GOT3 (cell line): Measurements from ENCODE around the gene TMEM106B.
"Not testable (repeated sequence)": the region's sequence is repeated elsewhere in the genome, so short reads cannot be mapped to it uniquely, and the experiment has no call there.

ENCODE experiments used
- DNase-seq: peaks from one replicate; lab custom pipeline; 2025; ENCODE audit warnings: mixed read lengths; lab: John Stamatoyannopoulos, UW

Gene TMEM106B

DNA sequence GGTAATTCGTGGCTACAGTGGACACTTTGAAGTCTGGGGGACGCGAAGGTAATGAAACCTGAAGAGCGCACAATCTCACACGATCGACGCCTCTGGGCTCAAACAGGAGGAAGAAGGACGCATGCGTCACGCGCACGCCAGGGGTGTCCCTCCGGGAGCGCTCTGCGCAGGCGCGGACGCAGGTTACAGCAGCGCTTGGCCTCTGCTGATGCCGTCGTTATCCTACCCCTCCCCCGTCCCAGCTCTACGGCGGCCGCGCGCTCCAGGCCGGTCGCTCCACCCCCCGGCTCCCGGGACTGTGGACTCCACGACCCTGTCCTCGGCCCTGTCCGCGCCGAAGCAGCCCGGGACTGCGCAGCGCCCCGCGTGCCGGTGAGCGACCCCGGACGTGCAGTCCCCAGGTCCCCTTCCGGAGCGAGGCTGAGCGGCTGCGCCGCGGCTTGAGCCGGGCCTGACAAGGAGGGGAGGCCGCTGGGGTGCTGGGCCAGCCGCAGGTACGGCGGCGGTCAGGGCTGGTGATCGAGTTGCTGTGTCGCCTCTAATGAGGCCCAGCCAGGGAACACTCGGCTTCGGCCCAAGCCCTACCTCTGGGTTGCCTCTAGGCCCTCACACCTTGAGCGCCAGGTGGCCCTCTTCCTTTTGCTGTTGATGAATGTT is at the start of gene TMEM106B:
Gene TMEM106B (plus strand): TSS at position 241 of the 657 bp plus-strand sequence. CDS start 3,517 bp downstream, outside the sequence.
- peak; percentile 85 for DNase-seq

DNA sequence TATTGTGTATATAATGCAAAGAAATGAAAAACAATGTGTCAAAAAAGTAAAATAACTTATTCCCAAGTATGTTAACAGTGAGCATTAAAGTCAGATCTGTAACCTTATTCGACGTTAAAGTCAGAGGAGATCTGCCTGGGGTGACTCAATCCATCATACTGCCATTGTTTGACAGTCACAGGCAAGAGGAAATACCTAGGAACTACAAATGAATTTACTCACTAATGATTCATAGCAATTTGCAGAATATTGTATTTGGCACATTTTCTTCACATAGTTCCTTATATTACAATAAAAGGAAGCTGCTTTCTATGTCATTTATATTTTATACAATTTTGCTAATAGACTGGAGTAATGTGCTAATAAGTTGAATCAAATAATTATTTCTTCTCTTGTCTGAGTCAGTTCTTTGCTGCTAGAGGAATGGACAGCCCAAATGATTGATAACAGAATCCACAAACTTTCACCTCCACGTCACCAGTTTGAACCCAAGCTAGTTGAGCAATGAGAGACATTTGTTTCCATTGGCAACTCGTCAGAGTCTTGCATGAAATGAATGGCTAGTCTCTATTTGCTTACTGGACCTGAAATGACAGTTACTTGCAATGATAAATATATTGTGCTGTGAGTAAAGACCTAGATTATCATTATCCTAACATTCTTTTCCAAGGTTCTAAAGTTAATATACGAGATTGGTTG is 48.5 kb upstream of the TMEM106B start:
- DNase-seq = no peak

- not testable (repeated sequence) for DNase-seq
Measured at GRCh38 chr7:12168065-12168464, 43.0 kb upstream of the TMEM106B start.

DNA sequence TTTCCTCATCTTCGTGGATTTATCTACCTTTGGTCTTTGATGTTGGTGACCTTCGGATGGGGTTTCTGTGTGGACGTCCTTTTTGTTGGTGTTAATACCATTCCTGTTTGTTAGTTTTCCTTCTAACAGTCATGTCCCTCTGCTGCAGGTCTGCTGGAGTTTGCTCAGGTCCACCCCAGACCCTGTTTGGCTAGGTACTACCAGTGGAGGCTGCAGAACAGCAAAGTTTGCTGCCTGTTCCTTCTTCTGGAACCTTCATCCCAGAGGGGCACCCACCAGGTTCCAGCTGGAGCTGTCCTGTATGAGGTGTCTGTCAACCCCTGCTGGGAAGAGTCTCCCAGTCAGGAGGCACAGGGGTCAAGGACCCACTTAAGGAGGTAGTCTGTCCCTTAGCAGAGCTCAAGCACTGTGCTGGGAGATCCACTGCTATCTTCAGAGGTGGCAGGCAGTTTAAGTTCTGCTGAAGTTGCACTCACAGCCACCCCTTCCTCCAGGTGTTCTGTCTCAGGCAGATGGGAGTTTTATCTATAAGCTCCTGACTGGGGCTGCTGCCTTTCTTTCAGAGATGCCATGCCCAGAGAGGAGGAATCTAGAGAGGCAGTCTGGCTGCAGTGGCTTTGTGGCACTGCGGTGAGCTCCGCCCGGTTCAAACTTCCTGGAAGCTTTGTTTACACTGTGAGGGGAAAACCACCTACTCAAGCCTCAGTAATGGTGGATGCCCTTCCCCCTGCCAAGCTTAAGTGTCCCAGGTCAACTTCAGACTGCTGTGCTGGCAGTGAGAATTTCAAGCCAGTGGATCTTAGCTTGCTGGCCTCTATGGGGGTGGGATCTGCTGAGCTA is 40.9 kb upstream of the TMEM106B start:
- not testable (repeated sequence) for DNase-seq

GRCh38 chr7:12173671-12174070 is 37.4 kb upstream of the TMEM106B start:
- no peak for DNase-seq

DNA sequence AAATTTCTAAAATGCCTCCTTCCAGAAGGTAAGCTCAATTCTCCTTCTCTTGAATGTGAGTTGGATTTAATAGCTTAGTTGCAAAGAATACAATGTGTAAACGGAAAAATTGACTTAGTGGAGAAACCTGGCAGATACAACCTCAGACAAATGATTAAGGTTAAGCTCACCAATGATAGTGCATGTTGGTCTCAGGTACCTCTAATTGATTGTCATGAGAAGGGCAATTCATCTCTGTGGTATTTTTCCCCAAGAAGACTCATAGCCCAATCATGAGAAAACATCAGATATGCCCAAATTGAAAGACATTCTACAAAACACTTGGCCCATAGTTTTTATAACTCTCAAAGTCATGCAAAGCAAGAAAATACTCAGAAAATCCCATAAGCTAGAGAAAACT is 36.2 kb upstream of the TMEM106B start:
- no peak for DNase-seq

- no peak for DNase-seq
Measured at GRCh38 chr7:12178317-12178716, 32.8 kb upstream of the TMEM106B start.

GRCh38 chr7:12194426-12194825 is 16.7 kb upstream of the TMEM106B start:
- DNase-seq = no peak

- DNase-seq = no peak
Measured at GRCh38 chr7:12196386-12196785, 14.7 kb upstream of the TMEM106B start.

- no peak for DNase-seq
Measured at GRCh38 chr7:12199363-12199762, 11.7 kb upstream of the TMEM106B start.

DNA sequence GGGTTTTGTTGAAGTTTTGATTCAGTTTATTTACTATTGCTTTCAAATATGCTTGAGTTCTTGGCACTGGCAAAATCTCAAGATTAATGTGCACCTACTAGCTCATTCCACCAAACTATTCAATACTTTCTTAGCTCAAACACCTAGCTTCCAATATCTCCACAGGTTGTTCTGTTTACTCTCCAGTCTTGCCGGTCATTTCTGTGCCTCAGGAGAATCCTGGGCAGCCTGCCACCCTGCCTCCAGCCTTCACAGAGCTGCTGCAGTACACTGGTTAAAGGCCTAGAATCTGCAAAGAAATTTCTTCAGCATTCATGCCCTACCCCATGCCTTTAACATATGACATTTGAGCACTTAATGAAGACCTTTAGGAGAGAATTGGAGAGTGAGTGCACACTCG is 4.0 kb upstream of the TMEM106B start:
- no peak for DNase-seq

DNA sequence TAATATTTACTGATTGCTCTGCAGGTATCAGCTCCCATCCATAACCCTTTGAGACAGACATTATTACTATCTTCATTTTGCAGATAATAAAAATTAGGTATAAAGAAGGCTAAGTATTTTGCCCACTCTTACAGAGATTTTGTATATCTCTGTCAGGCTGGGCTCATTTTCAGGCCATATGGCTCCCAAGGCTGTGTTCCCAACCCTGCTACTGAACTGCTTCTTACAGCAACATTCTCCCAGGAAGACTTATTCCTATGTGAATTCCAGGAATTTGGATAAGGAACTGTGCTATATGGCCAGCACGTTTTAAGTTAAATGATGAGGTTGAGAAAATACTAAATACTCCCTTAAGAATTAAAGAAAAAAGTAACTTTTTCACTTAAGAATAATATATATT is 1.9 kb upstream of the TMEM106B start:
- no peak for DNase-seq

DNA sequence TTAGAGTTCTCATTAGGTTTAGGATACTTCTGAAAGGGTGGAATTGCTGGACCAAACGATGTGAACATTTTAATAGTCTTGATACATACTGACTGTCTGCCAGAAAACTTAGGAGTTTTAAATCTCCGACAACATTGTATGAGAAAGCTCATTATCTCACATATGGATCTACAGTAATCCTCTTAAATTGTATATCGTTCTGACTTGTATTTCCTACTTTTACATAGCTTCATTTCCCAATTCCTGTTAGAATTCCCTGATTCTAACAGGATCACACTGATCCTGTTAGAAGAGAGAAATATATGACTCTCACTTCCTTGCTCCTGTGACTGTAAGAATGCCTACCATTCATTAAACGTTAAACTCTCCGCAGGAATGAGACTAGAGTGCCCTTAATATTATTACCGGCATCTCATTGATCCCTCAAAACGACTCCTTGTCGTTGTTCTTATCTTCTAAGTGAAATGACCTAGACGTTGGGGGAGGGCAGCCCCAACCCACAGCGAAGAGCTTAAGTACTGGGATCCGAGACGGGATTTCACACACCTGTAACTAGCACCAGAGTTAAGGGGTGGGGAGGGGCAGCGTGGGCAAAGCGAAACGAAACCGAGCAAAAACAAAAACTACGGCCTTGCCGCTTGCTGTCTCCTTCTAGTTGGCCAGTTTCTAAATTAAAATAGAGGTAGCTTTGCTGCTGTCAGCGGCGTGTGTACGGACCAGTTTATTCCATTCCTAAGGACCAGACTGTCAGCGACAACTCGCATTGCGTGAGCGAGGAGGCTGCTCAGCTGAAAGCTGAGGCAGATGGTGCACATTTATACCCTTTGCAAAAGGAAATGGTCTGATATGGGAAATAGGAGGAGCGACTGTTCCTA is 678 bp upstream of the TMEM106B start:
- no peak for DNase-seq

DNA sequence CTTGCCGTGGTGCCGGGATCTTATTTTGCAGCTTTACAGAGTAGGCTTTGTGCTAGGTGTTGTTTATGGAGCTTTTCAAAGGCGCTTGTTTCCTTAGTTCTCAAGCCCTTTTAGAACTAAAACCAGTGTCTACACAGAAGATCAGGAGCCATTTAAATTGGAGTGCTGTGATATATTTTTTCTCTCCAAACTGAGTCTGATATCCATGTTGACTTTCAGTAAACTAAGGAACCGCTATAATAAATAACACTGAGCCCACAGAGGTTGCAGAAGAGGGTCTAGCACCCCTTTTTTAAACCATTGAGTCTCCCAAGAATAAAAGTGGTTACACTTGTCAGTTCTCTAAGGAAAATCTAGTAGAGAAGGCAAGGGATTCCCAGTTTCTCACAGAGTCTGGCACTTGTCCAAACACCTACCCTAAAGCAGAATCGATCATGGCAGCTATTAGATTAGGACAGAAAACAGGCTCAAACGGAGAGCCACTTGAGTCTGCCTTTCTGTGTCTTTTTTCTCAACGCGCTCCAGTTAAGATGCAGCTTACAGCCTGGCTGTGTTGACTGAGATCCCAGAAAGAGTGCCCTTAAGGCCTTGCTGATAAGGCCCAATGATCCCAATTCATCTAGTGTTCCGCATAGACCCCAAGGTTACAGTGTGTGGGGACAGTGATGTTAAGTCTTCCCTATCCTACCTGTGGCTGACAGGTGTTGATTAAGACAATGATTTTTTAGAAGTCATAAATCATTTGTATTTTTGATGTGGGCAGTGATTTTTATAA is 804 bp downstream of the TMEM106B start:
- no peak for DNase-seq

- no peak for DNase-seq
Measured at GRCh38 chr7:12217311-12217710, 6.2 kb downstream of the TMEM106B start.

- DNase-seq = no peak
Measured at GRCh38 chr7:12220389-12221046, 9.4 kb downstream of the TMEM106B start.

DNA sequence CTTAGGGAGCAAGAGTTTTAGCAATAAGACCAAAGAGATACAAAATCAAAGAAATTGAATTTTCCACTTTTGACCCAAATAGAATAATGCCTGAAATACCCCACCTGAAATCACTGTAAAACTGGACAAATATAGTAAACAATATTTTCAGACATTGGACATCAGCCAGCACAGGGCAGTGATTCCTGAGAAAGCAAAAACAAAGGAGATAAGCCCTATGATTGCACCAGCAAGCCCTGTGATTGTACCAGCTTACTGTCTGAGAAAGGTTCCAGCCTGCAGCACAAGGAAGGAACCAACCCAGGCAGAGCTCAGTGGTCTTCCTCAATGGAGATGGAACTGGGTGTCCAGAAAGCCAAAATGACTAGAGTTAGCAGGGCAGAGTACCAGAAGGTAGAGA is 10.3 kb downstream of the TMEM106B start:
- no peak for DNase-seq

GRCh38 chr7:12222889-12223579 is 11.9 kb downstream of the TMEM106B start:
- DNase-seq = no peak

DNA sequence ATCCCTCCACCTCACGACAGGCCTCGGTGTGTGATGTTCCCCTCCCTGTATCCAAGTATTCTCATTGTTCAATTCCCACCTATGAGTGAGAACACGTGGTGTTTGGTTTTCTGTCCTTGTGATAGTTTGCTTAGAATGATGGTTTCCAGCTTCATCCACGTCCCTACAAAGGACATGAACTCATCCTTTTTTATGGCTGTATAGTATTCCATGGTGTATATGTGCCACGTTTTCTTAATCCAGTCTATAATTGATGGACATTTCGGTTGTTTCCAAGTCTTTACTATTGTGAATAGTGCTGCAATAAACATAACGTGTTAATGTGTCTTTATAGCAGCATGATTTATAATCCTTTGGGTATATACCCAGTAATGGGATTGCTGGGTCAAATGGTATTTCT is 13.9 kb downstream of the TMEM106B start:
- DNase-seq = not testable (repeated sequence)

DNA sequence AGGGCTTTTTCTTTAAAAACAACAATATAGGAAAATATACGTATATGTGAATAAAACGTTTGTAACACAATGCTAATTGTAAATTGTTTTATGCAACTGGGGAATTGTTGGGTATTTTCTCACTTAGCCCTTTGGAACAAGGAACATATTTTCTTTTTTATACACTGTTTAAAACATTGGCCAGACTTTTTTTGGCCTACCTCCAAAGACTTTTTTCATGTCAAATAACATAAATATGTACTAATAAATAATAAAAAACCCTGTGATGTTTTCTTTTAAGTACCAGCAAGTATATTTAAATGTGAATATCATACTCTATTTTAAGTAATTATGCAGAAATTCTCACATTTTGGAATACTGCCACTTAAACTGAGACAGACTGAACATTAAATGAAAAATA is 15.7 kb downstream of the TMEM106B start:
- no peak for DNase-seq
